Stimulated activated CD4-positive, alpha-beta T cell treated with anti-CD3 and anti-CD28 coated beads, Interleukin-1b, Interleukin-23, amount 100 ng/mL, for 4 hours (primary cell): Measurements from ENCODE around the gene EMC6.

ENCODE experiments used
- DNase-seq, 2 donors: peaks; one replicate each; pipeline ENCODE4 v3.0.0-alpha.2; 2020; ENCODE audit warnings: low read depth in 2 of 2

EMC6 gene

DNA sequence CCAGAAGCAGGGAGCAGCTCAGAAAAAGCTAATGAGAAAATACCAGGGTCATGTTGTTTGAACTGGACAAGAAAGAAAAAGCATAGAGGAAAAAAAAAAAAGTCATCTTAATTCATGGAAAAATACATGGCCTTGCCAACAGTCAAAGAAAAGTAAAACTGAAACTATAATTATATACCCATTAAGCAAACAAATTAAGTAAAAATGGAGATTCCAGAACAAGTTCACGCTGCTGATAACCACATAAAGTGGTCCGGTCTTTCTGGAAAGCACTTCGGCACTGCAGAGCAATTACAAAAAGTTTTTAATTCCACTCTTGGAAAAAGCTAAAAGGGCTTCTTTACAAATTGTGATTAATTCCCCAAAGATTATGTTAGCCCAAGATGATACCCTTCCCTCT, 39.8 kb downstream of the EMC6 start:
- no peak for DNase-seq

DNA sequence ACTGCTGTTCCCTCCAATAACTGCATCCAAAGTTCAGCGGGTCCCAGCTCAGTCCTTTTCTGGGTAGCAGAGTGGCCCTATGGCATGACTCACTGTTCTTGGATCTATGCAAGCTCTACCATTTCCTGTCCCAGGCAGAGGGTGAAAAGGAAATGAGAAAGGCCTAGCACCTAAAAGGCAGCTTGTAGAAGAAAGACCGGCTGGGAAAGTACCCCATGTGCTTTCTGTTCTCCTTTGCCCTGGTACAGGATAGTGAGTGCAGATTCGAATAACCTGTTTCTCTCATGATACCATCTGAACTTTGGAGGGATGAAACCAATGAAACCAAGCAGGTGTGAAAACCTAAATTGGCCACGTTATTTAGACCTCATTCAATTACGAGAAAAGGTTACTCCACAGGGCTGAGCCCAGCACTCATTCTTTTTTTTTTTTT, 42.4 kb downstream of the EMC6 start:
- peak; percentile 23 to 53 for DNase-seq

DNA sequence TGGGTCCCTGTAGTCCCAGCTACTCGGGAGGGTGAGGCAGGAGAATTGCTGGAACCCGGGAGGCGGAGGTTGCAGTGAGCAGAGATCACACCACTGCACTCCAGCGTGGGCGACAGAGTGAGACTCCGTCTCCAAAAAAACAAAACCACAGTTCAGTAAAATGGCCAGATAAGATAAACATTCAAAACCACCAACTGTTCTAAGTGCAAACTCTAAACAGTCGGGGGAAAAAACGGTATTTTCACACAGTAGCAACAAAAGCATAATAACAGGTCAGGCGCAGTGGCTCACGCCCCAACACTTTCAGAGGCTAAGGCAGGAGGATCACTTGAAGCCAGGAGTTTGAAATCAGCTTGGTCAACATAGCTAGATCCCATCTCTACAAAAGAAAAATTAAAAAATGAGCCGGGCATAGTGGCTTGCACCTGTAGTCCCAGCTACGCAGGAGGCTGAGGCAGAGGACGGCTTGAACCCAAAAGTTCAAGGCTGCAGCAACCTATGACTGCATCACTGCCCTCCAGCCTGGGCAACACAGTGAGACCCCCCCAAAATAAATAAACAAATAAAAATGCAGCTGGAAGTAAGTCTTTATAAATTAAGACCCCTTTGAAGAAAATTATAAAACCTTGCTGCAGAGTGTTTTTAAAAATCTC, 44.3 kb downstream of the EMC6 start:
- no peak for DNase-seq

DNA sequence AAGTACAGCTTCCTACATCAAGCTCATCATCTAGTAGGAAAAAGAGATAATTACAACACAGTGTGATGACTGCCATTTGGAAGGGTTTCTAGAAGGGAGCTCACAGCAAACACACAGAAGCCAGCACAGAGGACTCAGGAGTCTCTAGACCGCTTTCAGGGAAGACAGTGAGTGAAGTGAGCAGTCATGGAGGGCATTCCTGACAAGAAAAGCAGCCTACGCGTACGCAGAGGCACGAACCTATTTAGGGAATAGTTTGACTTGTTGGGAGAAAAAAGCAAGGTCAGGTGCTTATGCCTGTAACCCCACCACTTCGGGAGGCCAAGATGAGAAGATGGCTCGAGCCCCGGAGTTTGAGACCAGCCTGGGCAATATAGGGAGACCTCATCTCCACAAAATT, 46.7 kb downstream of the EMC6 start:
- no peak for DNase-seq

DNA sequence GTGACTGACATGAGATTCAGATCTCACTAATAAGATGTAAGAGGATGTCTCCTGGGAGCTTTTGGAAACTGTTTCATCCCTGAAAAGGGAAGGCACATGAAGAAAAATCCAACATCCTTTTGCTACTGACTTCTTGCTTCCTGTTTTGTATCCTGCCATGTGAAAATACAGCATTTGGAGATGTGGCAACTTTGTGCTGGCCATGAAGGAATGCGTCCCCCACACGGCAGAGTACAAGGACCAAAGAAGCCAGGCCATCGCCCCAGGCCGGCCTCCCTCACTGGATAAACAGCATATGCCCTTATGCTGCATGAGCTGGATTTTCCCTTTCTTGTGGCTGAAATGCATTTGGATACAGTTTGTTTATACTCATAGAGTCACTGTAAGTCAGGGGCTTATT, 49.6 kb downstream of the EMC6 start:
- no peak for DNase-seq

DNA sequence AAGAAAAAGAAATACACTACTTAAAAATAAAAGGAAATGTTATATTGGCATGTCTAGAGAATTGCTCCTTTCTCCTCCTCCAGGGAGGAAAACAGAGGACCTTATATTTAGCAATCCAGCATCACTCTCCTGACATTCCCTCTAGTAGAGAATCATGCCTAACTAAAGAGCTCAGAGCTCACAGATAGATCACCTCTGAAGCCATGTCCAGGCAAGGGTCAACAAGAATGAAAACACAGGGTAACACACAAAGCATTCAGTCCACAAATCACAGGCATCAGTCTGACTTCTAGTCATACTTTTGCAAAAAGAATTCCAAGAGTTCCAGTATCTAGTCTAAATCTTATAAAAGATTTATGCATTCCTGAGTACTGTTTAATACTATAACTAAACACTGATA, 50.7 kb downstream of the EMC6 start:
- no peak for DNase-seq
